ENCODE measurements around the gene POLR2F.

DNA sequence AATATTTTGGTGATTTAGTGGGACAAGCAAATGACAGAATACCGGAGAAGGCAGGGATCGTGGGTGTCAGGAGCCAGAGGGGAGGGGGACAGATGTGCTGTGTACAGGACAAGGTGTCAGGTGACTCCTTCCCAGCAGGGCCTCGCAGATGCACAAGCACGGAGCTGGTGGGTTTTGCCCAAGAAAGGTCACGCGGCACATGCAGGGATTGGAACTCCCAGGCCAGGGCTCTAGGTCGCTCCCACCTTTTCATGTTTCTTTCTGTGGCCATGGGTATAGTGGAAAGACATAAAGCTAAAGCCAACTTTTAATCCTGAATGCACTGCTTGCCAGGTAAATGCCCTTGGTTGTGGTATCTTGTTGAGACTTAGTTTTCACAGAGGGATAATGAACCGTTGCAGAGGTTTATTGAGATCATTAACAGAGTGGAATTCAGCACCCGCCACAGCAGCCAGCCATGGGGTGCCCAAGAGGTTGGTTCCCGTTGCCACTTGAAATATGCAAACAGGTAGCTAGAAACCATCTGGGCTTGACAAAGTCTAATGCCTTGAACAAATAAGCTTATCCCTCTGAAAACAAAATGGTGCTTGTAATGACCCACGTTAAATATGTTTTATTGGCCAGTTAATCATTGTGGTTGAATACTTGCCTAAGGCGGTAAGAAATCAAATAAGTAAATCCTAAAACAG lies 10.2 kb upstream of the POLR2F start:
- no peak for TF ChIP-seq EZH2 (IDR thresholded peaks at IDR 0.05; ENCODE audit: borderline replicate concordance, insufficient read depth, low read length, poor library complexity, severe bottlenecking)
- TF ChIP-seq, protein P1, sequence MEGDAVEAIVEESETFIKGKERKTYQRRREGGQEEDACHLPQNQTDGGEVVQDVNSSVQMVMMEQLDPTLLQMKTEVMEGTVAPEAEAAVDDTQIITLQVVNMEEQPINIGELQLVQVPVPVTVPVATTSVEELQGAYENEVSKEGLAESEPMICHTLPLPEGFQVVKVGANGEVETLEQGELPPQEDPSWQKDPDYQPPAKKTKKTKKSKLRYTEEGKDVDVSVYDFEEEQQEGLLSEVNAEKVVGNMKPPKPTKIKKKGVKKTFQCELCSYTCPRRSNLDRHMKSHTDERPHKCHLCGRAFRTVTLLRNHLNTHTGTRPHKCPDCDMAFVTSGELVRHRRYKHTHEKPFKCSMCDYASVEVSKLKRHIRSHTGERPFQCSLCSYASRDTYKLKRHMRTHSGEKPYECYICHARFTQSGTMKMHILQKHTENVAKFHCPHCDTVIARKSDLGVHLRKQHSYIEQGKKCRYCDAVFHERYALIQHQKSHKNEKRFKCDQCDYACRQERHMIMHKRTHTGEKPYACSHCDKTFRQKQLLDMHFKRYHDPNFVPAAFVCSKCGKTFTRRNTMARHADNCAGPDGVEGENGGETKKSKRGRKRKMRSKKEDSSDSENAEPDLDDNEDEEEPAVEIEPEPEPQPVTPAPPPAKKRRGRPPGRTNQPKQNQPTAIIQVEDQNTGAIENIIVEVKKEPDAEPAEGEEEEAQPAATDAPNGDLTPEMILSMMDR (IDR thresholded peaks at IDR 0.05; ENCODE audit: poor library complexity, severe bottlenecking), result no peak
- TF ChIP-seq REST (IDR thresholded peaks at IDR 0.05; ENCODE audit: borderline replicate concordance), result no peak
- no peak for TF ChIP-seq POLR2AphosphoS5 (IDR thresholded peaks at IDR 0.05)
- no peak for TF ChIP-seq RAD21 (conservative IDR thresholded peaks at IDR 0.05)
- TF ChIP-seq MXI1 (conservative IDR thresholded peaks at IDR 0.05; ENCODE audit: poor library complexity, severe bottlenecking), result no peak
- no peak for TF ChIP-seq SMC3 (conservative IDR thresholded peaks at IDR 0.05; ENCODE audit: poor library complexity)
- TF ChIP-seq TAF1 (IDR thresholded peaks at IDR 0.05; ENCODE audit: low read depth), result no peak
